ENCODE data around the gene TET2. TPM values are rescaled to one million over a fixed set of nuclear protein-coding genes. Genes with fewer than 3 reads are reported as not detected.

The TET2 gene
- total and polyA plus RNA-seq, 9 donors = 18.4 to 36.8 (median 23.8) TPM

DNA sequence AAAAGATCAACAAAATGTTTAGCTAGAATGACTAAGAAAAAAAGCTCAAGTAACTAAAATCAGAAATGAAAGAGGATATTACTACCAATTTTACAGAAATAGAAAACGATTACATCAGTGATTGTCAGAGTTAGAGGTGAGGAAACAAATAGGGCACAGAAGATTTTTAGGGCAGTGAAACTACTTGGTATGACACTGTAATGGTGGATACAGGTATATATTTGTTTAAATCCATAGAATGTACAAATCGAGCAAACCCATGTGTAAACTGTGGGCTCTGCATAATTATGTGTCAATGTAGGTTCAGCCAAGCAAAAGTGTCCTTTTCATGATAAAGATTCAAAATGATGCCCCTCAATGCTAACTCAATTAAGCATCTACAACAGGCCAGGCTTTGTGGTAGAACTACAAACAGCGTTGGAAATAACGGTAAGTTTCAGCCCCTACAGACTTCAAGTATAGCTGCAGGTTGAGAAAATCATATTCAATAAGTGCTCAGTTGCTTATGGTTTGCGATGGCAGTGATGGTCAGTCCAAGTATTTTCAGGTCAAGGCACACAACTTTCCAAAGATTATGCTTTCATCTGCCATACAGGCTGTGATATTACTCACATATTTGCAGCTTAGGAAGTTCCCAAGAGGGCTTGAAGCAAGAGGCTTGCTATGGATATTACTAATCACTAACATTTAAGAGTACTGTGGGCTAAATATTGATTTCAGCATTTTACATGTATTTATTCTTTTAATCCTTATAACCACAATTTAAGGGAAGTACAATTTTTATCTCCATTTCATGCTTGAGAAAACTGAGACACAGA, 158.6 kb downstream of the TET2 start:
- Histone ChIP-seq H3K9me3 (replicated peaks; ENCODE audit: control insufficient read depth, low read depth, low read length) (peaks cover 3% of the 10 kb centered on the region), H3K4me1 (ENCODE audit: control insufficient read depth, insufficient read depth, low read length) (no peaks in the 10 kb centered on the region), H3K27ac (ENCODE audit: low read length) (no peak overlapping the region), H3K4me3 (ENCODE audit: low read length) (no peak overlapping the region), H3K36me3 (ENCODE audit: control insufficient read depth, insufficient read depth, low read length) (no peaks in the 10 kb centered on the region), H3K27me3 (ENCODE audit: control insufficient read depth, insufficient read depth, low read length) (no peaks in the 10 kb centered on the region)
- no peak for DNase-seq
- WGBS (ENCODE audit: insufficient coverage) = 100% methylated on average over 1 of the region's 5 CpGs

DNA sequence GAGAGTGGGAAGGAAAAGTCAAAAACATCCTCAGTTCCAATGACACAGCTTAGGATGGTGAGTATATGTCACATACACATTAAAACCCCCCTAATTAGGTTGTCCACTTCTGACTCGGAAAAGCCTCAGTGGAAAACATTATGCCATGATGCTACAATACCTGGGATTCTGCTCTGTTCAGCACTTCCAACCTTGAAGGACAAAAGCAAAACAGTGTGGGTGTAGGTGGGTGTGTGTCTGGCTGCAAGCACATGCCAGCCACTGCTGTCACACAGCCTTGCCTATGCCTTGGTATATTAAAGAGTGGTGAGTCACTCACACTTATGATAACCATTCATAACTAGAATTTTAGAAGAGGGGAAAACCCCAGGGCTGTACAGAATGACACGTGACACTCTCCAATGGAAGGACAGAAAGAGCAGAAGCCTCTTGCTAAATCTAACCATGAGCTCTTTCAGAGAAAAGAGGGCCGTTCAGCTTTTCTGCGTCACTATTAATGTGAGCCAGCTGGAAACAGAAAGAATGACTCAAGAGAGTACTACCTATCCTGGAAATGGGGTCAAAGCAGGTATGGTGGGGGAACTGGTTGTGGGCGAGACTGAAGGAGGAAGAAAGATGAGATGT, 159.6 kb downstream of the TET2 start:
- H3K27me3 ChIP-seq (ENCODE audit: control insufficient read depth, insufficient read depth, low read length) = no peaks in the 10 kb centered on the region
- no peak for DNase-seq
- peaks cover 3% of the 10 kb centered on the region for H3K9me3 ChIP-seq (replicated peaks; ENCODE audit: control insufficient read depth, low read depth, low read length)
- no peaks in the 10 kb centered on the region for H3K4me1 ChIP-seq (ENCODE audit: control insufficient read depth, insufficient read depth, low read length)
- H3K4me3 ChIP-seq (ENCODE audit: low read length) = no peak overlapping the region
- no peak overlapping the region for H3K27ac ChIP-seq (ENCODE audit: low read length)
- no peaks in the 10 kb centered on the region for H3K36me3 ChIP-seq (ENCODE audit: control insufficient read depth, insufficient read depth, low read length)
- 100% methylated on average over 2 of the region's 5 CpGs for WGBS (ENCODE audit: insufficient coverage)

DNA sequence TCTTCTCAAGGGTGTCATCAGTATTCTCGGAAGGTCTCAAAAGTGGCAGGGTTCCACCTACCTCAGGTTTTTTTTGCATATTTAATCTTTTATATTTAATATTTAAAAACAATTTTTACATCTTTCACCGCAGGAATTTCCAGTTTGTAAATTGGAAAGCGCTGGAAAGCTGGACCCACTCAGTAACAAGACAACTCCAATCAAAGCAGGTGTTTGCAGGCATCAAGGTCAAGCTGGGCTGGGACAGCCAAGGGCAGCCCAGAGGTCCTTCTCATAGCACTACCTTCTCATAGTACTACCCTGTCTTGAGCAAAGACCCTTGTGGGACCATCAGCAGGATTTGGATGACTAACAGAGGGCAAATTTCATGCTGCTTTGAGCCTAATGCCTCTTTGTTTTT, 160.1 kb downstream of the TET2 start:
- Histone ChIP-seq H3K9me3 (replicated peaks; ENCODE audit: control insufficient read depth, low read depth, low read length) (peaks cover 3% of the 10 kb centered on the region), H3K36me3 (ENCODE audit: control insufficient read depth, insufficient read depth, low read length) (no peaks in the 10 kb centered on the region), H3K27ac (ENCODE audit: low read length) (no peak overlapping the region), H3K27me3 (ENCODE audit: control insufficient read depth, insufficient read depth, low read length) (no peaks in the 10 kb centered on the region), H3K4me1 (ENCODE audit: control insufficient read depth, insufficient read depth, low read length) (no peaks in the 10 kb centered on the region), H3K4me3 (ENCODE audit: low read length) (no peak overlapping the region)
- DNase-seq = no peak
- WGBS (ENCODE audit: insufficient coverage) = 93% methylated on average over 2 of the region's 3 CpGs

DNA sequence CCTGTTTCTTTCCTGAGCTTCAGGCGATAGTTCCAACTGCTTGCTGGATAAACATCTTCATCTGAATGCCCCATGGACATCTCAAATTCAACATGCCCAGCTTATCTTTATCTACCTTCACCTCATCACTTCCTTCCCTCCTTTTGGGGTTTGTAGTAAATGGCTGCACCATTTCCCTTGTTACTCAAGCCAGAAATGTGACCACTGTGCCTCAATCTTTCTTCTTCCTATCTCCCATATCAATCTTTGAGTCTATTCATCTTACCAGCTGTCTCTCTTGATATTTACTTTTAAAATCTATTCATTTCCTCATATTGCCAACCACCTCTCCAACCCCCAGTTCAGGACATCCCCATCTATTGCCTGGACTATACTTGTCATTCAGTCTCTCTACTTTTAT, 171.8 kb downstream of the TET2 start:
- WGBS (ENCODE audit: insufficient coverage) = no CpG with 5 or more reads among the region's 1 CpG
- no peak for DNase-seq
- H3K27me3 ChIP-seq (ENCODE audit: control insufficient read depth, insufficient read depth, low read length) = no peaks in the 10 kb centered on the region
- no peaks in the 10 kb centered on the region for H3K4me1 ChIP-seq (ENCODE audit: control insufficient read depth, insufficient read depth, low read length)
- H3K9me3 ChIP-seq (replicated peaks; ENCODE audit: control insufficient read depth, low read depth, low read length) = no peaks in the 10 kb centered on the region
- no peak overlapping the region for H3K27ac ChIP-seq (ENCODE audit: low read length)
- H3K4me3 ChIP-seq (ENCODE audit: low read length) = no peak overlapping the region
- H3K36me3 ChIP-seq (ENCODE audit: control insufficient read depth, insufficient read depth, low read length) = no peaks in the 10 kb centered on the region

DNA sequence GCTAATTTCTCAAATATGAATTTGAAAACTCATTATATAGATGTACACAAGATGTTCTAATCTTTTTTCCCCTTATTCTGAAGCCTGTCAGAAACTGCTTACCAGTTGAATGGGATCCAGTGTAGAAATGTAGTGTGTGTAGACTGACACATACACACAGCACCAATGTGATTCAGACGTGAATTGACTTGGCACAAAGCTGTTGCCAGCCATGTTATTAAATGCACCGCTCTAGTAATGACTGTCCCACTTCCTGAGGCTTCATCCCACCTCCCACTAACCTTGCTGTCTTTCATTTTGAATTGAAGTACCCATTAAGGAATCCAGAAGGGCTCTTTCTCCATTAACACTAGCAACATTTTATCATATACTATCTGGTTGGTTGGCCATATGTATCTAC, 180.5 kb downstream of the TET2 start:
- no peaks in the 10 kb centered on the region for H3K9me3 ChIP-seq (replicated peaks; ENCODE audit: control insufficient read depth, low read depth, low read length)
- H3K4me1 ChIP-seq (ENCODE audit: control insufficient read depth, insufficient read depth, low read length) = no peaks in the 10 kb centered on the region
- H3K27me3 ChIP-seq (ENCODE audit: control insufficient read depth, insufficient read depth, low read length) = no peaks in the 10 kb centered on the region
- WGBS (ENCODE audit: insufficient coverage) = 100% methylated on average over 1 of the region's 2 CpGs
- H3K27ac ChIP-seq (ENCODE audit: low read length) = no peak overlapping the region
- no peak for DNase-seq
- H3K36me3 ChIP-seq (ENCODE audit: control insufficient read depth, insufficient read depth, low read length) = no peaks in the 10 kb centered on the region
- H3K4me3 ChIP-seq (ENCODE audit: low read length) = no peak overlapping the region

DNA sequence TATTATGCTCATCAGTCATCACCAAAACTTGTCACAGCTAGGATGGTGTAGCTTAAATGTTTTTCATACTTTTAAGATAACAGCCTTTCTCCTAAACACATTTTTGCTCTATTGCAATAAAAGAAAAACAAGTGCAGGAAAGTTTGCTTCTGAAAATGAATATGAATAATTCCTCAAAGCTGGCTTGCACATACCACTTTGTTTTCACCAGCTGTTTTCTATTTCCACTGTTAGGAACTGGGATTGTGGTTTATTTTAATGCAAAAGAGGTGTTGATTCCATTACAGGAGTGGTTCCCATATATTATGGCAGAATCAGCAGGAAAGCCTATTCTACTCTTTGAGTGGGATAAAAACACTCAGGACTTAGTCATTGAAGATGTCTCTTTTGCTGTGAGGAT, 181.3 kb downstream of the TET2 start:
- H3K27me3 ChIP-seq (ENCODE audit: control insufficient read depth, insufficient read depth, low read length) = no peaks in the 10 kb centered on the region
- H3K36me3 ChIP-seq (ENCODE audit: control insufficient read depth, insufficient read depth, low read length) = no peaks in the 10 kb centered on the region
- DNase-seq = no peak
- no peaks in the 10 kb centered on the region for H3K9me3 ChIP-seq (replicated peaks; ENCODE audit: control insufficient read depth, low read depth, low read length)
- H3K4me1 ChIP-seq (ENCODE audit: control insufficient read depth, insufficient read depth, low read length) = no peaks in the 10 kb centered on the region
- no peak overlapping the region for H3K4me3 ChIP-seq (ENCODE audit: low read length)
- H3K27ac ChIP-seq (ENCODE audit: low read length) = no peak overlapping the region

DNA sequence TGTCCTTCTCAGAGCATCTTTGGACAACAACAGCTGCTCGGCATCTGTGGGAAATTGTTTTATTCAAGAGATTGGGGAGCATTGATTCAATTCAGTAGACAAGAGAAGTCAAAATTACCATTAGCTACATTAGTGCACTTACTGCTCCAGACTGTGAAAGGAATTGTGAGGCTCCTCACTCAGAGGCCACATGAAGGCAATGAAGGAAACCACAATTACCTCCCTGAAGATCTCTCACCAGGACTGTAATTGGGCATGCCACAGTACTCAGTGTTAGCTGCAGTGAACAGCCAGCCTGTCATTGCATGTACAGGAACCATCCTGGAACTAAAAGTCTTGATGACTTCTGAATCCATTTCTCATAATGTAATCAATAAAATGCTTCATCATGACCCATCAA, 182.4 kb downstream of the TET2 start:
- no peak overlapping the region for H3K27ac ChIP-seq (ENCODE audit: low read length)
- no peak overlapping the region for H3K4me3 ChIP-seq (ENCODE audit: low read length)
- H3K27me3 ChIP-seq (ENCODE audit: control insufficient read depth, insufficient read depth, low read length) = no peaks in the 10 kb centered on the region
- H3K9me3 ChIP-seq (replicated peaks; ENCODE audit: control insufficient read depth, low read depth, low read length) = no peaks in the 10 kb centered on the region
- no peak for DNase-seq
- no peaks in the 10 kb centered on the region for H3K4me1 ChIP-seq (ENCODE audit: control insufficient read depth, insufficient read depth, low read length)
- H3K36me3 ChIP-seq (ENCODE audit: control insufficient read depth, insufficient read depth, low read length) = no peaks in the 10 kb centered on the region
- no CpG with 5 or more reads among the region's 1 CpG for WGBS (ENCODE audit: insufficient coverage)
